Vagina (tissue), 2 donors: ENCODE data around the gene TRIM59. TPM values are rescaled to one million over a fixed set of nuclear protein-coding genes. Genes with fewer than 3 reads are reported as not detected.
"Not testable (repeated sequence)": the region's sequence is repeated elsewhere in the genome, so short reads cannot be mapped to it uniquely, and the experiment has no call there.

Experiments
- DNase-seq, 2 donors: peaks; one replicate each; pipeline ENCODE4 v3.0.0-alpha.2; 2017; ENCODE audit errors: extremely low spot score in 2 of 2
- H3K27ac ChIP-seq: fragments of 200-600 bp; sonication (generic); one replicate; pipeline ENCODE4 v1.5.1; 2019
- H3K27me3 ChIP-seq: fragments of 200-600 bp; sonication (generic); one replicate; pipeline ENCODE4 v1.5.1; 2019
- H3K36me3 ChIP-seq, 2 donors: fragments of 200-600 bp; sonication (generic); one replicate each; pipeline ENCODE4 v1.5.1; 2017 to 2019
- H3K4me1 ChIP-seq: fragments of 200-600 bp; sonication (generic); one replicate; pipeline ENCODE4 v1.5.1; 2019
- H3K4me3 ChIP-seq, 2 donors: fragments of 200-600 bp; sonication (generic); 1 replicate in 1 of 2; 2 replicates in 1 of 2; pipeline ENCODE4 v1.5.1; 2016 to 2019
- H3K9me3 ChIP-seq: fragments of 200-600 bp; sonication (generic); one replicate; pipeline ENCODE4 v1.5.1; 2019
- POLR2A ChIP-seq, 2 donors: fragments of 450-650 bp; IDR thresholded peaks; one replicate each; pipeline ENCODE4 v1.6.1; 2017; ENCODE audit warnings: antibody characterized with exemption in 2 of 2, mild to moderate bottlenecking in 2 of 2, moderate library complexity in 2 of 2
- POLR2AphosphoS5 ChIP-seq, 2 donors: sonication (generic); formaldehyde crosslinking; IDR thresholded peaks; one replicate each; pipeline ENCODE4 v1.9.0; 2017; ENCODE audit warnings: antibody characterized with exemption in 2 of 2, mild to moderate bottlenecking in 2 of 2, low read depth in 1 of 2; ENCODE audit not compliant: insufficient read depth in 1 of 2
- intact Hi-C: fragments of 100-400 bp; cut with DNase I; formaldehyde crosslinking; loops from one replicate; pipeline ENCODE4 v1.15.1; 2023
- total RNA-seq: library from RNA; depleted of rRNA; stranded (reverse); fragments of >200 nt; gene quantifications from one replicate; pipeline ENCODE4 v1.2.3, GENCODE V29; 2016
- TF ChIP-seq, protein P1 (sequence below), 3 experiments: fragments of 450-650 bp in 2 of 3; fragments of 200-600 bp in 1 of 3; sonication (generic) in 1 of 3; IDR thresholded peaks; one replicate each; pipeline ENCODE4 v1.5.1; 2017 to 2019; ENCODE audit warnings: antibody characterized with exemption in 3 of 3, mild to moderate bottlenecking in 2 of 3, moderate library complexity in 2 of 3

Gene TRIM59
- total RNA-seq, 1 donor from 2014 or later: 6.1 TPM

DNA sequence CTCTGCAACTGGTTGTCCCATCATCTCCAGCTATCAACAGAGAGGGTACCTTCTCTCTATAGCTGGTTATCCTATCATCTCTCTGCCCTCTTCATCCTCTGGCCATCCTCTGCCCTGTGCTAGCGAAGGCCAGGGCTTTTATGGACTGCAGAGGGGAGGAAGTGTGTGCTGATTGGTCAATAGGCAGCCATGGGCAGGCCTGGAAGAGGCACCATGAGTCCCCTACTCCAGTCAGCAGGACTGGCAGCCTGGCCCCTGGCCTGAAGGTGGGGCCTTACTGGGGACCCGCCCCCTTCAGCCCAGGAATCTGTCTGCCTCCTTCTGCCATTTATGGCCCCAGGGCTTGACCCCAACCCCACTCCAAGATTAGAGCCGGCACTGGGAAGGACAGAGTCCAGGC, 10.4 kb upstream of the TRIM59 start:
- intact Hi-C loops: no loop called here
- Histone ChIP-seq H3K9me3 (no peaks in the 10 kb centered on the region), H3K4me3 (no peak overlapping the region), H3K36me3 (no peaks in the 10 kb centered on the region), H3K27ac (no peak overlapping the region), H3K4me1 (no peaks in the 10 kb centered on the region), H3K27me3 (no peaks in the 10 kb centered on the region)
- DNase-seq: no peak
- TF ChIP-seq, protein P1, sequence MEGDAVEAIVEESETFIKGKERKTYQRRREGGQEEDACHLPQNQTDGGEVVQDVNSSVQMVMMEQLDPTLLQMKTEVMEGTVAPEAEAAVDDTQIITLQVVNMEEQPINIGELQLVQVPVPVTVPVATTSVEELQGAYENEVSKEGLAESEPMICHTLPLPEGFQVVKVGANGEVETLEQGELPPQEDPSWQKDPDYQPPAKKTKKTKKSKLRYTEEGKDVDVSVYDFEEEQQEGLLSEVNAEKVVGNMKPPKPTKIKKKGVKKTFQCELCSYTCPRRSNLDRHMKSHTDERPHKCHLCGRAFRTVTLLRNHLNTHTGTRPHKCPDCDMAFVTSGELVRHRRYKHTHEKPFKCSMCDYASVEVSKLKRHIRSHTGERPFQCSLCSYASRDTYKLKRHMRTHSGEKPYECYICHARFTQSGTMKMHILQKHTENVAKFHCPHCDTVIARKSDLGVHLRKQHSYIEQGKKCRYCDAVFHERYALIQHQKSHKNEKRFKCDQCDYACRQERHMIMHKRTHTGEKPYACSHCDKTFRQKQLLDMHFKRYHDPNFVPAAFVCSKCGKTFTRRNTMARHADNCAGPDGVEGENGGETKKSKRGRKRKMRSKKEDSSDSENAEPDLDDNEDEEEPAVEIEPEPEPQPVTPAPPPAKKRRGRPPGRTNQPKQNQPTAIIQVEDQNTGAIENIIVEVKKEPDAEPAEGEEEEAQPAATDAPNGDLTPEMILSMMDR (IDR thresholded peaks at IDR 0.05): no peak
- TF ChIP-seq POLR2A (IDR thresholded peaks at IDR 0.05) (no peak), POLR2AphosphoS5 (IDR thresholded peaks at IDR 0.05; ENCODE audit: insufficient read depth in 1 of 2, low read depth in 1 of 2) (no peak)

GRCh38 chr3:160459450-160459970, 9.9 kb upstream of the TRIM59 start:
- no peaks in the 10 kb centered on the region for H3K36me3 ChIP-seq
- no peak for DNase-seq
- intact Hi-C loops: no loop called here

GRCh38 chr3:160458151-160458550, 8.6 kb upstream of the TRIM59 start:
- no peaks in the 10 kb centered on the region for H3K36me3 ChIP-seq
- TF ChIP-seq POLR2A (IDR thresholded peaks at IDR 0.05) (no peak), POLR2AphosphoS5 (IDR thresholded peaks at IDR 0.05; ENCODE audit: insufficient read depth in 1 of 2, low read depth in 1 of 2) (no peak)
- TF ChIP-seq, protein P1 (IDR thresholded peaks at IDR 0.05): no peak
- intact Hi-C loops: no loop called here
- DNase-seq: no peak
- H3K9me3 ChIP-seq: no peaks in the 10 kb centered on the region
- no peak overlapping the region for H3K4me3 ChIP-seq
- H3K4me1 ChIP-seq: no peaks in the 10 kb centered on the region
- no peak overlapping the region for H3K27ac ChIP-seq
- no peaks in the 10 kb centered on the region for H3K27me3 ChIP-seq

More at GRCh38 chr3:160459450-160459970, 9.9 kb upstream of the TRIM59 start:
- no peaks in the 10 kb centered on the region for H3K9me3 ChIP-seq
- TF ChIP-seq POLR2AphosphoS5 (IDR thresholded peaks at IDR 0.05; ENCODE audit: insufficient read depth in 1 of 2, low read depth in 1 of 2) (no peak), POLR2A (IDR thresholded peaks at IDR 0.05) (no peak)
- H3K27me3 ChIP-seq: no peaks in the 10 kb centered on the region
- no peak overlapping the region for H3K4me3 ChIP-seq
- H3K27ac ChIP-seq: no peak overlapping the region
- no peaks in the 10 kb centered on the region for H3K4me1 ChIP-seq

GRCh38 chr3:160455846-160456245, 6.3 kb upstream of the TRIM59 start:
- TF ChIP-seq POLR2A (IDR thresholded peaks at IDR 0.05) (no peak), POLR2AphosphoS5 (IDR thresholded peaks at IDR 0.05; ENCODE audit: insufficient read depth in 1 of 2, low read depth in 1 of 2) (no peak)
- TF ChIP-seq, protein P1 (IDR thresholded peaks at IDR 0.05): no peak

DNA sequence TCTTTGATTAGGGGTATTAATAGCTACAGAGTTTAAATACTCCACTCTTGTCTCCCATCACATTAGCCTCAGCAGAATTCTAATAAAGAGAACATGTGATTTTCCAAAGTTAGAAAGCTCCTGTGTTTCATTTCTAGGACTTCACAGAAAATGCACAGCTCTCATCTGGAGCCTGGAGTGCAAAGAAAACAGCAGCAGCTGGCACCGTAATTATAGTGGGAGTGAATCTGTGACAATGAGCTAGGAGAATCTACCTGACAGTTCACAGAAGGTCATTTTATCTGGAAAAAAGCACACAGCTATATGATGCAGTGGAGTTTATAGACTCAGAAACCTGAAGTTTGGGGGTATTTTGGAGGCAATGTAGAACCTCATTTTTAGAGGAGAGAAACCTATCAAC, 5.4 kb upstream of the TRIM59 start:
- no peak overlapping the region for H3K27ac ChIP-seq
- no peak for TF ChIP-seq POLR2AphosphoS5 (IDR thresholded peaks at IDR 0.05; ENCODE audit: insufficient read depth in 1 of 2, low read depth in 1 of 2)
- TF ChIP-seq POLR2A (IDR thresholded peaks at IDR 0.05): no peak
- TF ChIP-seq, protein P1 (IDR thresholded peaks at IDR 0.05): no peak
- H3K36me3 ChIP-seq: no peaks in the 10 kb centered on the region
- H3K9me3 ChIP-seq: no peaks in the 10 kb centered on the region
- H3K4me3 ChIP-seq: no peak overlapping the region
- peaks cover 4% of the 10 kb centered on the region for H3K4me1 ChIP-seq
- DNase-seq: no peak
- intact Hi-C loops: no loop called here
- H3K27me3 ChIP-seq: no peaks in the 10 kb centered on the region

More at GRCh38 chr3:160455846-160456245, 6.3 kb upstream of the TRIM59 start:
- Histone ChIP-seq H3K4me1 (no peaks in the 10 kb centered on the region), H3K27ac (no peak overlapping the region), H3K36me3 (no peaks in the 10 kb centered on the region), H3K9me3 (no peaks in the 10 kb centered on the region), H3K27me3 (no peaks in the 10 kb centered on the region), H3K4me3 (no peak overlapping the region)
- intact Hi-C loops: no loop called here
- no peak for DNase-seq

DNA sequence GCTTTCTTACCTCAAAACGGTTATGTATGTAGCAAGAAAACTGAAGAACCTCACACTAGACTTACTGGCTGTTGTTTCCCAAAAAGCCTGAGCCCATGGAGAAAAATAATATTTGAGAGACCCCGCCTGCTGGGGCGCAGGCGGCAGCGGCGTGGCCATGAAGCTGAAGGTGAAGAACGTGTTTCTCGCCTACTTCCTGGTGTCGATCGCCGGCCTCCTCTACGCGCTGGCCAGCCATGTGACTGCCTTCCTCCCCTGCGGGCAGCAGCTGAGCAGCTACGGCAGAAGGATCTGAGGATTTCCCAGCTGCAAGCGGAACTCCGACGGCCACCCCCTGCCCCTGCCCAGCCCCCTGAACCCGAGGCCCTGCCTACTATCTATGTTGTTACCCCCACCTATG, 2.7 kb upstream of the TRIM59 start:
- peaks cover 14% of the 10 kb centered on the region for H3K4me1 ChIP-seq
- intact Hi-C loops, H3K9me3 ChIP-seq, H3K27me3 ChIP-seq, H3K36me3 ChIP-seq, DNase-seq, H3K4me3 ChIP-seq, H3K27ac ChIP-seq: not testable (repeated sequence)
